Liver (tissue), 9 donors: ENCODE results near the gene CAB39. TPM values are rescaled to one million over a fixed set of nuclear protein-coding genes. Genes with fewer than 3 reads are reported as not detected.
"Not testable (repeated sequence)": the region's sequence is repeated elsewhere in the genome, so short reads cannot be mapped to it uniquely, and the experiment has no call there.

Experiments used
- DNase-seq: peaks from one replicate; pipeline ENCODE4 v3.0.0-alpha.2; 2017; ENCODE audit warnings: low spot score
- H3K27ac ChIP-seq, 2 donors: one replicate each; pipeline ENCODE4 v1.7.0; 2013; ENCODE audit warnings: inconsistent platforms in 2 of 2, low read length in 2 of 2, control low read depth in 1 of 2, low read depth in 1 of 2, mild to moderate bottlenecking in 1 of 2
- H3K27me3 ChIP-seq, 4 donors: one replicate each; pipeline versions ENCODE4 v1.6.1 to v1.7.0; 2013; ENCODE audit warnings: low read length in 3 of 4, inconsistent platforms in 1 of 4, mild to moderate bottlenecking in 1 of 4, moderate library complexity in 1 of 4; ENCODE audit not compliant: control insufficient read depth in 4 of 4, insufficient read depth in 4 of 4
- H3K36me3 ChIP-seq, 4 donors: one replicate each; pipeline versions ENCODE4 v1.6.1 to v1.7.0; 2013; ENCODE audit warnings: low read length in 3 of 4, mild to moderate bottlenecking in 3 of 4, low read depth in 1 of 4, moderate library complexity in 1 of 4; ENCODE audit not compliant: control insufficient read depth in 4 of 4, insufficient read depth in 3 of 4
- H3K4me1 ChIP-seq, 4 donors: one replicate each; pipeline versions ENCODE4 v1.6.1 to v1.7.0; 2013; ENCODE audit warnings: low read length in 3 of 4, mild to moderate bottlenecking in 3 of 4, moderate library complexity in 1 of 4; ENCODE audit not compliant: control insufficient read depth in 4 of 4, insufficient read depth in 4 of 4
- H3K4me3 ChIP-seq, 3 donors: one replicate each; pipeline versions ENCODE4 v1.6.1 to v1.7.0; 2013; ENCODE audit warnings: low read length in 3 of 3, control low read depth in 1 of 3, low read depth in 1 of 3, mild to moderate bottlenecking in 1 of 3
- H3K9ac ChIP-seq, 2 donors: one replicate each; pipeline ENCODE4 v1.7.0; 2013; ENCODE audit warnings: low read length in 2 of 2, mild to moderate bottlenecking in 2 of 2, moderate library complexity in 2 of 2, control low read depth in 1 of 2, low read depth in 1 of 2
- H3K9me3 ChIP-seq, 4 donors: one replicate each; pipeline versions ENCODE4 v1.6.1 to v1.7.0; 2013; ENCODE audit warnings: low read length in 3 of 4; ENCODE audit not compliant: control insufficient read depth in 4 of 4
- EGR1 ChIP-seq, 2 donors: IDR thresholded peaks; 2 replicates each; pipeline ENCODE4 v1.6.1; 2016 to 2018; ENCODE audit warnings: antibody characterized with exemption in 2 of 2, low read depth in 2 of 2
- FOXA1 ChIP-seq: IDR thresholded peaks from 2 replicates; pipeline ENCODE4 v1.6.1; 2016; ENCODE audit warnings: antibody characterized with exemption
- FOXA2 ChIP-seq: IDR thresholded peaks from 2 replicates; pipeline ENCODE4 v1.6.1; 2016; ENCODE audit warnings: antibody characterized with exemption
- GABPA ChIP-seq, 2 donors: IDR thresholded peaks in 1 of 2; conservative IDR thresholded peaks in 1 of 2; 2 replicates each; pipeline ENCODE4 v1.6.1; 2016; ENCODE audit warnings: antibody characterized with exemption in 2 of 2, mild to moderate bottlenecking in 1 of 2, moderate library complexity in 1 of 2
- HNF4A ChIP-seq, 2 donors: conservative IDR thresholded peaks; 2 replicates each; pipeline ENCODE4 v1.6.1; 2016; ENCODE audit warnings: antibody characterized with exemption in 2 of 2, mild to moderate bottlenecking in 2 of 2
- HNF4G ChIP-seq: IDR thresholded peaks from 2 replicates; pipeline ENCODE4 v1.6.1; 2016; ENCODE audit warnings: antibody characterized with exemption
- JUND ChIP-seq, 2 donors: IDR thresholded peaks; 2 replicates each; pipeline ENCODE4 v1.6.1; 2016; ENCODE audit warnings: antibody characterized with exemption in 2 of 2
- NR2F2 ChIP-seq: IDR thresholded peaks from 2 replicates; pipeline ENCODE4 v1.6.1; 2016; ENCODE audit warnings: antibody characterized with exemption
- RXRA ChIP-seq, 2 donors: IDR thresholded peaks; 2 replicates each; pipeline ENCODE4 v1.6.1; 2017 to 2018; ENCODE audit warnings: antibody characterized with exemption in 2 of 2, mild to moderate bottlenecking in 1 of 2
- SP1 ChIP-seq: IDR thresholded peaks from 2 replicates; pipeline ENCODE4 v1.6.1; 2018; ENCODE audit warnings: antibody characterized with exemption, mild to moderate bottlenecking
- TAF1 ChIP-seq: conservative IDR thresholded peaks from 2 replicates; pipeline ENCODE4 v1.6.1; 2016; ENCODE audit warnings: antibody characterized with exemption, mild to moderate bottlenecking
- YY1 ChIP-seq: IDR thresholded peaks from 2 replicates; pipeline ENCODE4 v1.6.1; 2016; ENCODE audit warnings: antibody characterized with exemption, mild to moderate bottlenecking
- WGBS: extraction: QIAGEN DNeasy Blood & Tissue Kit; methylation state at CpG from one replicate; pipeline ENCODE4 v1.1.7; 2013; 5-methylcytosine and 5-hydroxymethylcytosine counted together
- polyA plus RNA-seq, 2 donors: library from polyadenylated mRNA; stranded (reverse) in 1 of 2; unstranded in 1 of 2; fragments of 200-250 nt in 1 of 2; fragments of >200 nt in 1 of 2; fragmentation: Nextera tagmentation in 1 of 2; extraction: Ambion mirVana in 1 of 2; gene quantifications; one replicate each; pipeline versions ENCODE4 v1.2.1 to v1.2.3, GENCODE V29; 2013 to 2015
- total RNA-seq, 2 donors: library from RNA; depleted of rRNA; stranded (reverse); fragments of >200 nt; gene quantifications; one replicate each; pipeline ENCODE4 v1.2.3, GENCODE V29; 2014
- TF ChIP-seq, protein P1 (sequence below): IDR thresholded peaks from 2 replicates; pipeline ENCODE4 v1.6.1; 2016; ENCODE audit warnings: antibody characterized with exemption
- TF ChIP-seq, protein P2 (sequence below): IDR thresholded peaks from 2 replicates; pipeline ENCODE4 v1.6.1; 2016; ENCODE audit warnings: antibody characterized with exemption
- TF ChIP-seq, protein P3 (sequence below): IDR thresholded peaks from 2 replicates; pipeline ENCODE4 v1.6.1; 2016; ENCODE audit warnings: antibody characterized with exemption
- TF ChIP-seq, protein P4 (sequence below): fragments of 150-350 bp; IDR thresholded peaks from 2 replicates; pipeline ENCODE4 v1.5.1; 2017; ENCODE audit warnings: improper control_type of control experiment, low read depth, low read length; ENCODE audit not compliant: missing input control
- TF ChIP-seq, protein P5 (sequence below): IDR thresholded peaks from 2 replicates; pipeline ENCODE4 v1.6.1; 2016; ENCODE audit warnings: antibody characterized with exemption, mild to moderate bottlenecking
- donor health status: healthy.
- donor health status: healthy.
- donor health status: healthy.
- donor health status: healthy.
- donor health status: healthy.

Gene CAB39
- total and polyA plus RNA-seq, 4 donors: 9.2 to 39.8 (median 26.5) TPM

DNA sequence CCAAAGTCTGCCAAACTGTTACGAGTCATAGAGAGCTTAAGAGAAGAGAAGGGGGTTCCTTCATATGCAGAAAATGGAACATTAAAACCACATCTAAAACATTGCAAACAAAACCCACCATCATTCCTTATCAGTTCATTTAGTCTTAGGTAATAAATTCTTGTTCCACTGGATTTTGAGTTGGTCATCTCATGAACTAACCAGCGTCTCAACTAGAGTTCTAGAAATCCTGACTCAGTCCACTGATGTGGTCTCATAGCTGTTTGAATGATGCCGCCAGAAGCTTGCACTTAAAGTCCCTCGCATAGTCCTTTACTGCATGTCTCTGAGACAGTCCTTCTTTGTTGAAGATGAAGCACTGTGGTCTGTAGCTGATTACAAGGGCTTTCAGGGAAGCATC, 15.0 kb upstream of the CAB39 start:
- 96% methylated on average over 4 of the region's 4 CpGs for WGBS
- no peak for TF ChIP-seq HNF4A (conservative IDR thresholded peaks at IDR 0.05)
- no peak for TF ChIP-seq TAF1
- TF ChIP-seq, protein P1, sequence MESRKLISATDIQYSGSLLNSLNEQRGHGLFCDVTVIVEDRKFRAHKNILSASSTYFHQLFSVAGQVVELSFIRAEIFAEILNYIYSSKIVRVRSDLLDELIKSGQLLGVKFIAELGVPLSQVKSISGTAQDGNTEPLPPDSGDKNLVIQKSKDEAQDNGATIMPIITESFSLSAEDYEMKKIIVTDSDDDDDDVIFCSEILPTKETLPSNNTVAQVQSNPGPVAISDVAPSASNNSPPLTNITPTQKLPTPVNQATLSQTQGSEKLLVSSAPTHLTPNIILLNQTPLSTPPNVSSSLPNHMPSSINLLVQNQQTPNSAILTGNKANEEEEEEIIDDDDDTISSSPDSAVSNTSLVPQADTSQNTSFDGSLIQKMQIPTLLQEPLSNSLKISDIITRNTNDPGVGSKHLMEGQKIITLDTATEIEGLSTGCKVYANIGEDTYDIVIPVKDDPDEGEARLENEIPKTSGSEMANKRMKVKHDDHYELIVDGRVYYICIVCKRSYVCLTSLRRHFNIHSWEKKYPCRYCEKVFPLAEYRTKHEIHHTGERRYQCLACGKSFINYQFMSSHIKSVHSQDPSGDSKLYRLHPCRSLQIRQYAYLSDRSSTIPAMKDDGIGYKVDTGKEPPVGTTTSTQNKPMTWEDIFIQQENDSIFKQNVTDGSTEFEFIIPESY: no peak
- no peak for TF ChIP-seq EGR1 (IDR thresholded peaks at IDR 0.05; ENCODE audit: low read depth in 2 of 2)
- TF ChIP-seq FOXA2: no peak
- TF ChIP-seq YY1: no peak
- no peak for TF ChIP-seq FOXA1
- no peak for TF ChIP-seq HNF4G
- TF ChIP-seq, protein P2, sequence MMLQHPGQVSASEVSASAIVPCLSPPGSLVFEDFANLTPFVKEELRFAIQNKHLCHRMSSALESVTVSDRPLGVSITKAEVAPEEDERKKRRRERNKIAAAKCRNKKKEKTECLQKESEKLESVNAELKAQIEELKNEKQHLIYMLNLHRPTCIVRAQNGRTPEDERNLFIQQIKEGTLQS: no peak
- no peak for TF ChIP-seq RXRA (IDR thresholded peaks at IDR 0.05)
- TF ChIP-seq JUND (IDR thresholded peaks at IDR 0.05): no peak
- no peak for TF ChIP-seq SP1
- TF ChIP-seq, protein P3, sequence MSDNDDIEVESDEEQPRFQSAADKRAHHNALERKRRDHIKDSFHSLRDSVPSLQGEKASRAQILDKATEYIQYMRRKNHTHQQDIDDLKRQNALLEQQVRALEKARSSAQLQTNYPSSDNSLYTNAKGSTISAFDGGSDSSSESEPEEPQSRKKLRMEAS: no peak
- TF ChIP-seq NR2F2: no peak
- TF ChIP-seq, protein P4, sequence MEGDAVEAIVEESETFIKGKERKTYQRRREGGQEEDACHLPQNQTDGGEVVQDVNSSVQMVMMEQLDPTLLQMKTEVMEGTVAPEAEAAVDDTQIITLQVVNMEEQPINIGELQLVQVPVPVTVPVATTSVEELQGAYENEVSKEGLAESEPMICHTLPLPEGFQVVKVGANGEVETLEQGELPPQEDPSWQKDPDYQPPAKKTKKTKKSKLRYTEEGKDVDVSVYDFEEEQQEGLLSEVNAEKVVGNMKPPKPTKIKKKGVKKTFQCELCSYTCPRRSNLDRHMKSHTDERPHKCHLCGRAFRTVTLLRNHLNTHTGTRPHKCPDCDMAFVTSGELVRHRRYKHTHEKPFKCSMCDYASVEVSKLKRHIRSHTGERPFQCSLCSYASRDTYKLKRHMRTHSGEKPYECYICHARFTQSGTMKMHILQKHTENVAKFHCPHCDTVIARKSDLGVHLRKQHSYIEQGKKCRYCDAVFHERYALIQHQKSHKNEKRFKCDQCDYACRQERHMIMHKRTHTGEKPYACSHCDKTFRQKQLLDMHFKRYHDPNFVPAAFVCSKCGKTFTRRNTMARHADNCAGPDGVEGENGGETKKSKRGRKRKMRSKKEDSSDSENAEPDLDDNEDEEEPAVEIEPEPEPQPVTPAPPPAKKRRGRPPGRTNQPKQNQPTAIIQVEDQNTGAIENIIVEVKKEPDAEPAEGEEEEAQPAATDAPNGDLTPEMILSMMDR: no peak
- TF ChIP-seq GABPA (IDR thresholded peaks at IDR 0.05 in 1 of 2, conservative IDR thresholded peaks at IDR 0.05 in 1 of 2): no peak
- Histone ChIP-seq H3K9me3 (no peaks in the 10 kb centered on the region), H3K4me3 (no peak overlapping the region), H3K9ac (no peak overlapping the region), H3K27ac (no peak overlapping the region), H3K4me1 (no peaks in the 10 kb centered on the region), H3K36me3 (no peaks in the 10 kb centered on the region), H3K27me3 (no peaks in the 10 kb centered on the region)
- no peak for DNase-seq

DNA sequence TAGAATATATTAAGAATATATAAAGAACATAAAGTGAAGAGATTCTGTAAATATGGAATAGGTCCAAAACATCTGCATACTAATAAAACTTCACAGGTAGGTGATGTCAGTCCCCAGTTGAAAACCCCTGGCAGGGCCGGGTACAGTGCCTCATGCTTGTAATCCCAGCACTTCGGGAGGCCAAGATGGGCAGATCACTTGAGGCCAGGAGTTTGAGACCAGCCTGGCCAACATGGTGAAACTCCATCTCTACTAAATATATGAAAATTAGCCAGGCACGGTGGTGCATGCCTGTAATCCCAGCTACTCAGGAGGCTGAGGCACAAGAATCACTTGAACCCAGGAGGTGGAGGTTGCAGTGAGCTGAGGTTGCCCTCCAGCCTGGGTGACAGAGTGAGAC, 13.9 kb upstream of the CAB39 start:
- H3K9me3 ChIP-seq, H3K9ac ChIP-seq, H3K27ac ChIP-seq, H3K4me1 ChIP-seq, DNase-seq, H3K27me3 ChIP-seq, H3K4me3 ChIP-seq, H3K36me3 ChIP-seq: not testable (repeated sequence)
- WGBS: 84% methylated on average over 3 of the region's 3 CpGs

DNA sequence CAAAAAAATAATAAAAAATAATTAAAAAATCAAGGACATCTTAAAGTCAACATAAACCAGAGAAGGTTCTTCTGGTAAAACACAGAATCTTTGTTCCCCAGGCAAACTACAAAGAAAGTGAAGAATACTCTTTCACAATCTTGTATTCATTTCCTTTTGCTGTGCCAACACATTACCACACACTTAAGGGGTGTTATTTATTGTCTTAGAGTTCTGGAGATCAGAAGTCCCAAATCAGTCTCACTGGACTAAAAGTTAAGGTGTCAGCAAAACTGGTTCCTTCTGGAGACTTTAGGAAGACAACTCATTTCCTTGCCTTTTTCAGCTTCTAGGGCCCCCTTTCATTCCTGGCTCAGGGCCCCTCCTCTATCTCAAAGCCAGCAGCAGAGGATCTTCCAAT, 12.2 kb upstream of the CAB39 start:
- Histone ChIP-seq H3K4me1 (no peaks in the 10 kb centered on the region), H3K27ac (no peak overlapping the region), H3K4me3 (no peak overlapping the region), H3K9ac (no peak overlapping the region), H3K36me3 (no peaks in the 10 kb centered on the region), H3K27me3 (no peaks in the 10 kb centered on the region), H3K9me3 (no peaks in the 10 kb centered on the region)
- DNase-seq: no peak
- no peak for TF ChIP-seq EGR1 (IDR thresholded peaks at IDR 0.05; ENCODE audit: low read depth in 2 of 2)
- no peak for TF ChIP-seq HNF4G
- no peak for TF ChIP-seq TAF1
- TF ChIP-seq, protein P3: no peak
- no peak for TF ChIP-seq YY1
- TF ChIP-seq, protein P2: no peak
- no peak for TF ChIP-seq SP1
- no peak for TF ChIP-seq NR2F2
- no peak for TF ChIP-seq JUND (IDR thresholded peaks at IDR 0.05)
- TF ChIP-seq, protein P5, sequence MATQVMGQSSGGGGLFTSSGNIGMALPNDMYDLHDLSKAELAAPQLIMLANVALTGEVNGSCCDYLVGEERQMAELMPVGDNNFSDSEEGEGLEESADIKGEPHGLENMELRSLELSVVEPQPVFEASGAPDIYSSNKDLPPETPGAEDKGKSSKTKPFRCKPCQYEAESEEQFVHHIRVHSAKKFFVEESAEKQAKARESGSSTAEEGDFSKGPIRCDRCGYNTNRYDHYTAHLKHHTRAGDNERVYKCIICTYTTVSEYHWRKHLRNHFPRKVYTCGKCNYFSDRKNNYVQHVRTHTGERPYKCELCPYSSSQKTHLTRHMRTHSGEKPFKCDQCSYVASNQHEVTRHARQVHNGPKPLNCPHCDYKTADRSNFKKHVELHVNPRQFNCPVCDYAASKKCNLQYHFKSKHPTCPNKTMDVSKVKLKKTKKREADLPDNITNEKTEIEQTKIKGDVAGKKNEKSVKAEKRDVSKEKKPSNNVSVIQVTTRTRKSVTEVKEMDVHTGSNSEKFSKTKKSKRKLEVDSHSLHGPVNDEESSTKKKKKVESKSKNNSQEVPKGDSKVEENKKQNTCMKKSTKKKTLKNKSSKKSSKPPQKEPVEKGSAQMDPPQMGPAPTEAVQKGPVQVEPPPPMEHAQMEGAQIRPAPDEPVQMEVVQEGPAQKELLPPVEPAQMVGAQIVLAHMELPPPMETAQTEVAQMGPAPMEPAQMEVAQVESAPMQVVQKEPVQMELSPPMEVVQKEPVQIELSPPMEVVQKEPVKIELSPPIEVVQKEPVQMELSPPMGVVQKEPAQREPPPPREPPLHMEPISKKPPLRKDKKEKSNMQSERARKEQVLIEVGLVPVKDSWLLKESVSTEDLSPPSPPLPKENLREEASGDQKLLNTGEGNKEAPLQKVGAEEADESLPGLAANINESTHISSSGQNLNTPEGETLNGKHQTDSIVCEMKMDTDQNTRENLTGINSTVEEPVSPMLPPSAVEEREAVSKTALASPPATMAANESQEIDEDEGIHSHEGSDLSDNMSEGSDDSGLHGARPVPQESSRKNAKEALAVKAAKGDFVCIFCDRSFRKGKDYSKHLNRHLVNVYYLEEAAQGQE: no peak
- TF ChIP-seq, protein P1: no peak
